B cell (primary cell): ENCODE results near the gene TRIM9. TPM values are rescaled to one million over a fixed set of nuclear protein-coding genes. Genes with fewer than 3 reads are reported as not detected.

Source experiments
- ATAC-seq: fragments of 200-7000 bp; cut with Tn5 transposase; one replicate; pipeline ENCODE4 v1.10.0; 2021; ENCODE audit warnings: low read depth, mild to moderate bottlenecking, moderate number of reproducible peaks, moderate library complexity
- CTCF ChIA-PET: fragments of 350-600 bp; sonication (Branson Sonifier 250); formaldehyde crosslinking; loops from one replicate; lab custom pipeline; 2021; ENCODE audit warnings: antibody characterized with exemption, inconsistent platforms; lab: Charles Lee
- POLR2A ChIA-PET: fragments of 350-600 bp; sonication (Branson Sonifier 250); formaldehyde crosslinking; loops from one replicate; lab custom pipeline; 2021; ENCODE audit warnings: antibody characterized with exemption; lab: Charles Lee
- DNase-seq: peaks from one replicate; pipeline ENCODE4 v3.0.0; 2013
- H2AFZ ChIP-seq: 2 replicates; pipeline ENCODE4 v1.6.1; 2012; ENCODE audit warnings: mild to moderate bottlenecking, low read depth, low read length; ENCODE audit not compliant: insufficient read depth, poor library complexity, severe bottlenecking
- H3K27ac ChIP-seq, 2 donors: 1 replicate in 1 of 2; 2 replicates in 1 of 2; pipeline ENCODE4 v1.5.1; 2012 to 2013; ENCODE audit warnings: low read length in 2 of 2, mild to moderate bottlenecking in 2 of 2, moderate library complexity in 1 of 2
- H3K27me3 ChIP-seq, 4 experiments: fragments of 200-600 bp in 1 of 4; sonication (generic) in 1 of 4; replicated peaks in 1 of 4; 1 replicate in 2 of 4; 2 replicates in 2 of 4; pipeline versions ENCODE4 v1.6.1 to v1.7.0; 2013 to 2016; ENCODE audit warnings: low read length in 3 of 4, mild to moderate bottlenecking in 2 of 4, mixed read lengths in 1 of 4, moderate library complexity in 1 of 4; ENCODE audit not compliant: insufficient read depth in 4 of 4, control insufficient read depth in 3 of 4; ENCODE audit errors: control extremely low read depth in 1 of 4
- H3K36me3 ChIP-seq, 2 experiments: replicated peaks in 1 of 2; 1 replicate in 1 of 2; 2 replicates in 1 of 2; pipeline versions ENCODE4 v1.6.1 to v1.7.1; 2013; ENCODE audit warnings: low read length in 1 of 2; ENCODE audit not compliant: insufficient read depth in 2 of 2, control insufficient read depth in 1 of 2; ENCODE audit errors: control extremely low read depth in 1 of 2, extremely low read depth in 1 of 2
- H3K4me1 ChIP-seq, 2 donors: fragments of 200-600 bp in 1 of 2; sonication (generic) in 1 of 2; 1 replicate in 1 of 2; 2 replicates in 1 of 2; pipeline versions ENCODE4 v1.5.1 to v1.6.1; 2013 to 2017; ENCODE audit warnings: low read length in 2 of 2; ENCODE audit not compliant: control insufficient read depth in 2 of 2, insufficient read depth in 2 of 2
- H3K4me2 ChIP-seq: replicated peaks from 2 replicates; pipeline ENCODE3; 2012; ENCODE audit warnings: mild to moderate bottlenecking, low read depth, low read length; ENCODE audit not compliant: poor library complexity, severe bottlenecking
- H3K4me3 ChIP-seq, 5 experiments: fragments of 200-600 bp in 1 of 5; sonication (generic) in 1 of 5; 1 replicate in 3 of 5; 2 replicates in 2 of 5; pipeline versions ENCODE4 v1.5.1 to v1.7.0; 2011 to 2016; ENCODE audit warnings: low read length in 4 of 5, mild to moderate bottlenecking in 4 of 5, low read depth in 2 of 5, control low read depth in 1 of 5, moderate library complexity in 1 of 5; ENCODE audit not compliant: insufficient read depth in 1 of 5; ENCODE audit errors: control extremely low read depth in 1 of 5, extremely low read depth in 1 of 5
- H3K79me2 ChIP-seq: fragments of 200-600 bp; sonication (generic); one replicate; pipeline ENCODE4 v1.6.0; 2016; ENCODE audit warnings: low read length; ENCODE audit not compliant: control insufficient read depth, insufficient read depth
- H3K9ac ChIP-seq: fragments of 200-600 bp; sonication (generic); 2 replicates; pipeline ENCODE4 v1.6.1; 2017; ENCODE audit warnings: mild to moderate bottlenecking, low read length, moderate library complexity
- H3K9me3 ChIP-seq, 3 donors: one replicate each; pipeline versions ENCODE4 v1.6.1 to v1.7.1; 2013; ENCODE audit warnings: low read length in 2 of 3; ENCODE audit not compliant: control insufficient read depth in 2 of 3, insufficient read depth in 1 of 3; ENCODE audit errors: control extremely low read depth in 1 of 3
- H4K20me1 ChIP-seq: 2 replicates; pipeline ENCODE4 v1.6.0; 2012; ENCODE audit warnings: mild to moderate bottlenecking, low read length; ENCODE audit not compliant: insufficient read depth, control insufficient read depth, poor library complexity, severe bottlenecking
- H3K27ac Mint-ChIP-seq: one replicate; pipeline ENCODE4 v1.8.0; 2021; ENCODE audit warnings: mixed read lengths
- H3K27me3 Mint-ChIP-seq: one replicate; pipeline ENCODE4 v1.8.0; 2021; ENCODE audit warnings: mixed read lengths
- H3K4me1 Mint-ChIP-seq: one replicate; pipeline ENCODE4 v1.8.0; 2021; ENCODE audit warnings: mixed read lengths
- H3K4me3 Mint-ChIP-seq: one replicate; pipeline ENCODE4 v1.8.0; 2021; ENCODE audit warnings: mixed read lengths
- H3K9me3 Mint-ChIP-seq: one replicate; pipeline ENCODE4 v1.8.0; 2022; ENCODE audit warnings: mixed read lengths; ENCODE audit not compliant: insufficient read depth
- CTCF ChIP-seq: fragments of 200-600 bp; IDR thresholded peaks from one replicate; pipeline ENCODE4 v1.8.0; 2022; ENCODE audit warnings: antibody characterized with exemption, mild to moderate bottlenecking
- EZH2 ChIP-seq: IDR thresholded peaks from 2 replicates; pipeline ENCODE4 v1.6.1; 2012; ENCODE audit warnings: borderline replicate concordance, low read depth, mild to moderate bottlenecking, moderate library complexity, low read length; ENCODE audit not compliant: insufficient read depth, poor library complexity, severe bottlenecking
- WGBS: methylation state at CpG from one replicate; pipeline ENCODE4 v1.1.5; 2013; ENCODE audit warnings: missing lambda C conversion rate; ENCODE audit not compliant: insufficient coverage; 5-methylcytosine and 5-hydroxymethylcytosine counted together
- intact Hi-C: fragments of 100-400 bp; cut with micrococcal nuclease; formaldehyde crosslinking; loops from one replicate; pipeline ENCODE4 v1.10.0; 2022
- polyA plus RNA-seq: library from polyadenylated mRNA; depleted of rRNA; stranded (reverse); fragments of >200 nt; gene quantifications from 2 replicates; pipeline ENCODE4 v1.2.3, GENCODE V29; 2012
- total RNA-seq, 2 donors: library from RNA; stranded (reverse); fragments of 120-200 nt in 1 of 2; gene quantifications; 1 replicate in 1 of 2; 2 replicates in 1 of 2; pipeline versions ENCODE4 v1.2.3 to v1.2.4, GENCODE V29; 2013 to 2022

Gene TRIM9
- total and polyA plus RNA-seq, 2 donors (not counting 1 experiment from before 2014, with no cell fraction given): 0.24 to 0.32 TPM

GRCh38 chr14:50977863-50978528 lies 116.9 kb downstream of the TRIM9 start:
- no peaks in the 10 kb centered on the region for H3K79me2 ChIP-seq
- Mint-ChIP-seq H3K4me3 (peak overlapping the region; percentile 21), H3K4me1 (peaks cover 20% of the 10 kb centered on the region), H3K27me3 (peaks cover 7% of the 10 kb centered on the region), H3K9me3 (no peaks in the 10 kb centered on the region), H3K27ac (peak overlapping the region; percentile 28)
- no peak overlapping the region for H3K4me3 ChIP-seq
- CTCF ChIA-PET: no interaction called here
- no peaks in the 10 kb centered on the region for H3K36me3 ChIP-seq
- no peak overlapping the region for H3K27ac ChIP-seq
- peak; percentile 31 for ATAC-seq
- no peaks in the 10 kb centered on the region for H4K20me1 ChIP-seq
- peak; percentile 38 for DNase-seq
- no peaks in the 10 kb centered on the region for H3K9me3 ChIP-seq
- no peak overlapping the region for H3K9ac ChIP-seq
- TF ChIP-seq EZH2: no peak
- no peak for TF ChIP-seq CTCF
- peaks cover 14 to 16% of the 10 kb centered on the region in 2 donors for H3K4me1 ChIP-seq
- no peak overlapping the region for H2AFZ ChIP-seq
- H3K27me3 ChIP-seq: peaks cover 0 to 3% (median 0%) of the 10 kb centered on the region in 4 experiments
- 36% methylated on average over 2 of the region's 3 CpGs for WGBS
- H3K4me2 ChIP-seq: peak overlapping the region; percentile 1
- intact Hi-C loops: no loop called here
- POLR2A ChIA-PET: no interaction called here

- POLR2A ChIA-PET: no interaction called here
- CTCF ChIA-PET: no interaction called here
- TF ChIP-seq EZH2 (no peak), CTCF (no peak)
- no peaks in the 10 kb centered on the region for H3K36me3 ChIP-seq
- H3K79me2 ChIP-seq: no peaks in the 10 kb centered on the region
- intact Hi-C loops: no loop called here
- H3K9me3 Mint-ChIP-seq: no peaks in the 10 kb centered on the region
- no peak overlapping the region for H3K4me3 ChIP-seq
- H3K4me3 Mint-ChIP-seq: no peak overlapping the region
- H2AFZ ChIP-seq: no peak overlapping the region
- H3K4me2 ChIP-seq: no peak overlapping the region
- H3K9ac ChIP-seq: no peak overlapping the region
- no peaks in the 10 kb centered on the region for H3K9me3 ChIP-seq
- H3K27me3 ChIP-seq: no peaks in the 10 kb centered on the region
- ATAC-seq (no peak), DNase-seq (no peak)
- no peak overlapping the region for H3K27ac Mint-ChIP-seq
- peaks cover 17% of the 10 kb centered on the region for H3K4me1 Mint-ChIP-seq
- H4K20me1 ChIP-seq: no peaks in the 10 kb centered on the region
- WGBS: 100% methylated on average over 3 of the region's 5 CpGs
- H3K27ac ChIP-seq: no peak overlapping the region
- peaks cover 6% of the 10 kb centered on the region for H3K27me3 Mint-ChIP-seq
- H3K4me1 ChIP-seq: peaks cover 13 to 15% of the 10 kb centered on the region in 2 donors
Measured at GRCh38 chr14:50974118-50974517, 120.8 kb downstream of the TRIM9 start.
